ENCODE measurements around the gene TUBA1C. TPM values are rescaled to one million over a fixed set of nuclear protein-coding genes. Genes with fewer than 3 reads are reported as not detected.

Gene TUBA1C
- total and polyA plus RNA-seq, 2 donors (not counting 1 experiment from before 2014, with no cell fraction given): 164 to 1,111 TPM

- Histone ChIP-seq H3K9ac (ENCODE audit: insufficient read depth, low read length) (no peak overlapping the region), H3K4me2 (ENCODE audit: extremely low read depth, insufficient read depth, low read length) (no peak overlapping the region), H3K36me3 (ENCODE audit: control insufficient read depth, insufficient read depth, low read length) (no peaks in the 10 kb centered on the region), H3K9me3 (ENCODE audit: control insufficient read depth, insufficient read depth, low read depth, low read length) (no peaks in the 10 kb centered on the region), H3K4me3 (replicated peaks in 1 of 4; ENCODE audit: control extremely low read depth in 1 of 4, insufficient read depth in 1 of 4, low read depth in 3 of 4, low read length in 4 of 4) (no peak overlapping the region), H3K79me2 (ENCODE audit: control insufficient read depth, insufficient read depth, low read length) (no peaks in the 10 kb centered on the region), H3K4me1 (ENCODE audit: control insufficient read depth, extremely low read depth, insufficient read depth, low read length) (no peaks in the 10 kb centered on the region), H3K27me3 (ENCODE audit: control insufficient read depth, insufficient read depth, low read length) (no peaks in the 10 kb centered on the region), H4K20me1 (ENCODE audit: control insufficient read depth, extremely low read depth, insufficient read depth, low read length) (no peaks in the 10 kb centered on the region), H2AFZ (ENCODE audit: low read length) (no peak overlapping the region), H3K27ac (ENCODE audit: insufficient read depth, low read length) (no peak overlapping the region)
- DNase-seq (ENCODE audit: low read depth in 2 of 2): no peak
- TF ChIP-seq EZH2 (IDR thresholded peaks at IDR 0.05; ENCODE audit: low read length, missing control alignments): no peak
- TF ChIP-seq, protein P1, sequence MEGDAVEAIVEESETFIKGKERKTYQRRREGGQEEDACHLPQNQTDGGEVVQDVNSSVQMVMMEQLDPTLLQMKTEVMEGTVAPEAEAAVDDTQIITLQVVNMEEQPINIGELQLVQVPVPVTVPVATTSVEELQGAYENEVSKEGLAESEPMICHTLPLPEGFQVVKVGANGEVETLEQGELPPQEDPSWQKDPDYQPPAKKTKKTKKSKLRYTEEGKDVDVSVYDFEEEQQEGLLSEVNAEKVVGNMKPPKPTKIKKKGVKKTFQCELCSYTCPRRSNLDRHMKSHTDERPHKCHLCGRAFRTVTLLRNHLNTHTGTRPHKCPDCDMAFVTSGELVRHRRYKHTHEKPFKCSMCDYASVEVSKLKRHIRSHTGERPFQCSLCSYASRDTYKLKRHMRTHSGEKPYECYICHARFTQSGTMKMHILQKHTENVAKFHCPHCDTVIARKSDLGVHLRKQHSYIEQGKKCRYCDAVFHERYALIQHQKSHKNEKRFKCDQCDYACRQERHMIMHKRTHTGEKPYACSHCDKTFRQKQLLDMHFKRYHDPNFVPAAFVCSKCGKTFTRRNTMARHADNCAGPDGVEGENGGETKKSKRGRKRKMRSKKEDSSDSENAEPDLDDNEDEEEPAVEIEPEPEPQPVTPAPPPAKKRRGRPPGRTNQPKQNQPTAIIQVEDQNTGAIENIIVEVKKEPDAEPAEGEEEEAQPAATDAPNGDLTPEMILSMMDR (conservative IDR thresholded peaks at IDR 0.05 in 1 of 2, IDR thresholded peaks at IDR 0.05 in 1 of 2; ENCODE audit: low read depth in 1 of 2, low read length in 2 of 2): no peak
These were observed 19.8 kb downstream of the TUBA1C start for GRCh38 chr12:49284672-49285071.

DNA sequence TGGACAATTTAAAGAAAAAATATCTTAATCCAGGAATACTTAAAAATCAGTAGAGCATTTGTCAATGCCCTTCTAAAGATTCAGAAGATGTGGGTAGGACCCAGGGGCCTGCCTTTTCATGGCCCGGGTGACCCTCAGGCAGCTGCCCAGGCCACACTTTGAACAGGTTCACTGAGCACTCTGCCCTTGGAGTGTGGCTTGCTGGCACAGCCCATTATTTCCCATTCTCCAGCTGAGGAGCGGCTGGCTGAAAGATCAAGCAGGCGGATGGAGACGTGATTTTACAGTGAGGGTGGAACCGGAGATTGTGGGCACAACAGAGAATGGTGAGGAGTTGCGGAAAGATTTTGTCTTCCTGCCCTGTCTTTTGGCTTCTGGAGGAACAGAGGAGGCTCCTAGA lies 23.0 kb downstream of the TUBA1C start:
- no peaks in the 10 kb centered on the region for H4K20me1 ChIP-seq (ENCODE audit: control insufficient read depth, extremely low read depth, insufficient read depth, low read length)
- TF ChIP-seq EZH2 (IDR thresholded peaks at IDR 0.05; ENCODE audit: low read length, missing control alignments): no peak
- TF ChIP-seq, protein P1 (conservative IDR thresholded peaks at IDR 0.05 in 1 of 2, IDR thresholded peaks at IDR 0.05 in 1 of 2; ENCODE audit: low read depth in 1 of 2, low read length in 2 of 2): no peak
- H3K4me1 ChIP-seq (ENCODE audit: control insufficient read depth, extremely low read depth, insufficient read depth, low read length): no peaks in the 10 kb centered on the region
- H3K27ac ChIP-seq (ENCODE audit: insufficient read depth, low read length): no peak overlapping the region
- H3K4me2 ChIP-seq (ENCODE audit: extremely low read depth, insufficient read depth, low read length): no peak overlapping the region
- H3K36me3 ChIP-seq (ENCODE audit: control insufficient read depth, insufficient read depth, low read length): no peaks in the 10 kb centered on the region
- H3K27me3 ChIP-seq (ENCODE audit: control insufficient read depth, insufficient read depth, low read length): no peaks in the 10 kb centered on the region
- H2AFZ ChIP-seq (ENCODE audit: low read length): no peak overlapping the region
- H3K9me3 ChIP-seq (ENCODE audit: control insufficient read depth, insufficient read depth, low read depth, low read length): no peaks in the 10 kb centered on the region
- no peak overlapping the region for H3K9ac ChIP-seq (ENCODE audit: insufficient read depth, low read length)
- H3K4me3 ChIP-seq (replicated peaks in 1 of 4; ENCODE audit: control extremely low read depth in 1 of 4, insufficient read depth in 1 of 4, low read depth in 3 of 4, low read length in 4 of 4): no peak overlapping the region
- no peak for DNase-seq (ENCODE audit: low read depth in 2 of 2)
- no peaks in the 10 kb centered on the region for H3K79me2 ChIP-seq (ENCODE audit: control insufficient read depth, insufficient read depth, low read length)

- peak in 1 of 2 donors; percentile 62 for DNase-seq (ENCODE audit: low read depth in 2 of 2)
- Histone ChIP-seq H3K9me3 (ENCODE audit: control insufficient read depth, insufficient read depth, low read depth, low read length) (no peaks in the 10 kb centered on the region), H2AFZ (ENCODE audit: low read length) (no peak overlapping the region)
These were observed 23.6 kb downstream of the TUBA1C start for GRCh38 chr12:49288412-49288853.

More at GRCh38 chr12:49288412-49288853, 23.6 kb downstream of the TUBA1C start:
- no peak overlapping the region for H3K27ac ChIP-seq (ENCODE audit: insufficient read depth, low read length)
- no peak for TF ChIP-seq EZH2 (IDR thresholded peaks at IDR 0.05; ENCODE audit: low read length, missing control alignments)
- TF ChIP-seq, protein P1 (conservative IDR thresholded peaks at IDR 0.05 in 1 of 2, IDR thresholded peaks at IDR 0.05 in 1 of 2; ENCODE audit: low read depth in 1 of 2, low read length in 2 of 2): peak; percentile 72 to 82
- no peaks in the 10 kb centered on the region for H3K27me3 ChIP-seq (ENCODE audit: control insufficient read depth, insufficient read depth, low read length)
- H3K4me2 ChIP-seq (ENCODE audit: extremely low read depth, insufficient read depth, low read length): no peak overlapping the region
- no peak overlapping the region for H3K4me3 ChIP-seq (replicated peaks in 1 of 4; ENCODE audit: control extremely low read depth in 1 of 4, insufficient read depth in 1 of 4, low read depth in 3 of 4, low read length in 4 of 4)
- H3K36me3 ChIP-seq (ENCODE audit: control insufficient read depth, insufficient read depth, low read length): no peaks in the 10 kb centered on the region
- no peak overlapping the region for H3K9ac ChIP-seq (ENCODE audit: insufficient read depth, low read length)
- H3K79me2 ChIP-seq (ENCODE audit: control insufficient read depth, insufficient read depth, low read length): no peaks in the 10 kb centered on the region
- H3K4me1 ChIP-seq (ENCODE audit: control insufficient read depth, extremely low read depth, insufficient read depth, low read length): no peaks in the 10 kb centered on the region
- H4K20me1 ChIP-seq (ENCODE audit: control insufficient read depth, extremely low read depth, insufficient read depth, low read length): no peaks in the 10 kb centered on the region

Data from fibroblast of lung (primary cell).